H1 (cell line): ENCODE results near the gene CXorf65.

ENCODE experiments used
- CTCF ChIP-seq, 3 experiments: IDR thresholded peaks; 1 replicate in 2 of 3; 2 replicates in 1 of 3; pipeline versions ENCODE4 v1.5.1 to v1.6.1; 2011; ENCODE audit warnings: low read length in 3 of 3, mild to moderate bottlenecking in 3 of 3, inconsistent platforms in 2 of 3, low read depth in 1 of 3, moderate library complexity in 1 of 3; ENCODE audit not compliant: insufficient read depth in 1 of 3; ENCODE audit errors: control extremely low read depth in 1 of 3
- JUN ChIP-seq: IDR thresholded peaks from 2 replicates; pipeline ENCODE4 v1.6.1; 2011; ENCODE audit warnings: low read depth, mild to moderate bottlenecking, improper control_type of control experiment, low read length
- JUND ChIP-seq: IDR thresholded peaks from 2 replicates; pipeline ENCODE4 v1.6.1; 2011; ENCODE audit warnings: mild to moderate bottlenecking, improper control_type of control experiment, low read length
- POLR2A ChIP-seq, 2 experiments: IDR thresholded peaks; 1 replicate in 1 of 2; 2 replicates in 1 of 2; pipeline ENCODE4 v1.6.1; 2011; ENCODE audit warnings: low read depth in 2 of 2, low read length in 2 of 2, mild to moderate bottlenecking in 2 of 2; ENCODE audit errors: control extremely low read depth in 1 of 2
- RAD21 ChIP-seq, 2 experiments: IDR thresholded peaks in 1 of 2; conservative IDR thresholded peaks in 1 of 2; 2 replicates each; pipeline ENCODE4 v1.6.1; 2011; ENCODE audit warnings: low read depth in 2 of 2, low read length in 2 of 2, improper control_type of control experiment in 1 of 2, inconsistent platforms in 1 of 2, mild to moderate bottlenecking in 1 of 2, moderate library complexity in 1 of 2
- SIN3A ChIP-seq, 2 experiments: IDR thresholded peaks in 1 of 2; conservative IDR thresholded peaks in 1 of 2; 2 replicates each; pipeline ENCODE4 v1.6.1; 2011 to 2012; ENCODE audit warnings: low read length in 2 of 2, improper control_type of control experiment in 1 of 2, low read depth in 1 of 2, mild to moderate bottlenecking in 1 of 2
- SRF ChIP-seq: IDR thresholded peaks from 2 replicates; pipeline ENCODE4 v1.6.1; 2011; ENCODE audit warnings: mild to moderate bottlenecking, low read depth, low read length, moderate library complexity

- TF ChIP-seq RAD21 (IDR thresholded peaks at IDR 0.05 in 1 of 2, conservative IDR thresholded peaks at IDR 0.05 in 1 of 2; ENCODE audit: low read depth in 2 of 2, low read length in 2 of 2) (no peak), JUN (no peak), SRF (no peak), SIN3A (conservative IDR thresholded peaks at IDR 0.05 in 1 of 2, IDR thresholded peaks at IDR 0.05 in 1 of 2; ENCODE audit: low read depth in 1 of 2, low read length in 2 of 2) (no peak), JUND (no peak), POLR2A (IDR thresholded peaks at IDR 0.05; ENCODE audit: control extremely low read depth in 1 of 2, low read depth in 2 of 2, low read length in 2 of 2) (no peak), CTCF (IDR thresholded peaks at IDR 0.05; ENCODE audit: control extremely low read depth in 1 of 3, insufficient read depth in 1 of 3, low read depth in 1 of 3, low read length in 3 of 3) (no peak)
These were observed 10.8 kb upstream of the CXorf65 start for GRCh38 chrX:71117358-71117757.
